HG02870 (cell line): ENCODE measurements around the gene PKN1.
"Not testable (repeated sequence)": the region's sequence is repeated elsewhere in the genome, so short reads cannot be mapped to it uniquely, and the experiment has no call there.

Experiments
- ATAC-seq: cut with Tn5 transposase; IDR thresholded peaks from one replicate; pipeline ENCODE4 v1.9.1; 2021; ENCODE audit warnings: mild to moderate bottlenecking, moderate library complexity; ENCODE audit not compliant: unreplicated experiment

PKN1 gene

GRCh38 chr19:14479309-14479974, 46.3 kb downstream of the PKN1 start:
- no peak for ATAC-seq

- ATAC-seq, result no peak
Observed at GRCh38 chr19:14479975-14480699, 47.0 kb downstream of the PKN1 start.

GRCh38 chr19:14480700-14481079, 47.6 kb downstream of the PKN1 start:
- ATAC-seq, result no peak

GRCh38 chr19:14482172-14482941, 49.3 kb downstream of the PKN1 start:
- no peak for ATAC-seq

- no peak for ATAC-seq
Observed at GRCh38 chr19:14487370-14488125, 54.4 kb downstream of the PKN1 start.

- no peak for ATAC-seq
Observed at GRCh38 chr19:14492756-14493337, 59.7 kb downstream of the PKN1 start.

- ATAC-seq, result no peak
Observed at GRCh38 chr19:14494411-14494810, 61.3 kb downstream of the PKN1 start.

GRCh38 chr19:14494910-14495671, 62.0 kb downstream of the PKN1 start:
- ATAC-seq, result no peak

- no peak for ATAC-seq
Observed at GRCh38 chr19:14495672-14496028, 62.5 kb downstream of the PKN1 start.

GRCh38 chr19:14496029-14496833, 63.1 kb downstream of the PKN1 start, which contains the start of gene GIPC1:
Gene GIPC1, minus strand, starts transcription at chr19:14496127. Its CDS starts 13,151 bp downstream, at chr19:14482976.
- ATAC-seq, result peak; percentile 73

- ATAC-seq, result no peak
Observed at GRCh38 chr19:14496834-14497227, 63.7 kb downstream of the PKN1 start.

- ATAC-seq, result no peak
Observed at GRCh38 chr19:14497228-14497921, 64.3 kb downstream of the PKN1 start.

GRCh38 chr19:14502334-14503092, 69.4 kb downstream of the PKN1 start:
- no peak for ATAC-seq

- ATAC-seq, result no peak
Observed at GRCh38 chr19:14503285-14503684, 70.2 kb downstream of the PKN1 start.

GRCh38 chr19:14504575-14504974, 71.5 kb downstream of the PKN1 start:
- ATAC-seq, result not testable (repeated sequence)

GRCh38 chr19:14505488-14506239, 72.6 kb downstream of the PKN1 start:
- ATAC-seq, result no peak
